Fibroblast of the conjunctiva (primary cell): ENCODE measurements around the gene TMEM98.
"Not testable (repeated sequence)": the region's sequence is repeated elsewhere in the genome, so short reads cannot be mapped to it uniquely, and the experiment has no call there.

Experiments used
- DNase-seq: peaks from one replicate; pipeline ENCODE4 v3.0.0-alpha.2; 2010; ENCODE audit warnings: low read depth

The TMEM98 gene

GRCh38 chr17:32943647-32944191 lies 15.8 kb downstream of the TMEM98 start:
- DNase-seq = peak; percentile 49

- DNase-seq = no peak
Observed at GRCh38 chr17:32944248-32945020, 16.5 kb downstream of the TMEM98 start.

GRCh38 chr17:32946375-32947135 lies 18.6 kb downstream of the TMEM98 start:
- DNase-seq = no peak

- no peak for DNase-seq
Observed at GRCh38 chr17:32947736-32948135, 19.8 kb downstream of the TMEM98 start.

- DNase-seq = no peak
Observed at GRCh38 chr17:32949181-32949580, 21.2 kb downstream of the TMEM98 start.

- not testable (repeated sequence) for DNase-seq
Observed at GRCh38 chr17:32952491-32952890, 24.5 kb downstream of the TMEM98 start.

- DNase-seq = no peak
Observed at GRCh38 chr17:32953045-32953444, 25.1 kb downstream of the TMEM98 start.

- no peak for DNase-seq
Observed at GRCh38 chr17:32953857-32954256, 25.9 kb downstream of the TMEM98 start.

- no peak for DNase-seq
Observed at GRCh38 chr17:32954477-32954876, 26.5 kb downstream of the TMEM98 start.

- no peak for DNase-seq
Observed at GRCh38 chr17:32955155-32955554, 27.2 kb downstream of the TMEM98 start.

GRCh38 chr17:32956240-32956970 lies 28.5 kb downstream of the TMEM98 start:
- no peak for DNase-seq

GRCh38 chr17:32958418-32958817 lies 30.5 kb downstream of the TMEM98 start:
- peak; percentile 23 for DNase-seq

- no peak for DNase-seq
Observed at GRCh38 chr17:32960815-32961214, 32.9 kb downstream of the TMEM98 start.

GRCh38 chr17:32962320-32962711 lies 34.4 kb downstream of the TMEM98 start:
- DNase-seq = no peak

GRCh38 chr17:32964541-32964940 lies 36.6 kb downstream of the TMEM98 start:
- no peak for DNase-seq

GRCh38 chr17:32969231-32969630 lies 41.3 kb downstream of the TMEM98 start:
- DNase-seq = not testable (repeated sequence)

GRCh38 chr17:32970281-32970680 lies 42.3 kb downstream of the TMEM98 start:
- DNase-seq = no peak

- no peak for DNase-seq
Observed at GRCh38 chr17:32971171-32971570, 43.2 kb downstream of the TMEM98 start.

- DNase-seq = no peak
Observed at GRCh38 chr17:32976131-32976530, 48.2 kb downstream of the TMEM98 start.

- no peak for DNase-seq
Observed at GRCh38 chr17:32976605-32977004, 48.7 kb downstream of the TMEM98 start.

- DNase-seq = no peak
Observed at GRCh38 chr17:32980230-32980629, 52.3 kb downstream of the TMEM98 start.

- DNase-seq = not testable (repeated sequence)
Observed at GRCh38 chr17:32981611-32982010, 53.7 kb downstream of the TMEM98 start.
